ENCODE measurements around the gene TMED6.
"Not testable (repeated sequence)": the region's sequence is repeated elsewhere in the genome, so short reads cannot be mapped to it uniquely, and the experiment has no call there.

TMED6 gene

GRCh38 chr16:69306031-69306430 lies 45.6 kb downstream of the TMED6 start:
- Mint-ChIP-seq H3K9me3 (no peaks in the 10 kb centered on the region), H3K4me3 (no peak overlapping the region), H3K27ac (no peak overlapping the region), H3K27me3 (no peaks in the 10 kb centered on the region), H3K36me3 (peaks cover 4% of the 10 kb centered on the region), H3K4me1 (no peaks in the 10 kb centered on the region)
- no peak for ATAC-seq

GRCh38 chr16:69302301-69302700 lies 49.3 kb downstream of the TMED6 start:
- no peak for ATAC-seq
- Mint-ChIP-seq H3K36me3 (peaks cover 11% of the 10 kb centered on the region), H3K4me3 (no peak overlapping the region), H3K27ac (no peak overlapping the region), H3K9me3 (no peaks in the 10 kb centered on the region), H3K4me1 (no peaks in the 10 kb centered on the region), H3K27me3 (no peaks in the 10 kb centered on the region)

- Mint-ChIP-seq H3K27ac (no peak overlapping the region), H3K4me3 (no peak overlapping the region), H3K4me1 (no peaks in the 10 kb centered on the region), H3K27me3 (no peaks in the 10 kb centered on the region), H3K9me3 (no peaks in the 10 kb centered on the region), H3K36me3 (peaks cover 11% of the 10 kb centered on the region)
- no peak for ATAC-seq
Measured at GRCh38 chr16:69301861-69302260, 49.7 kb downstream of the TMED6 start.

- Mint-ChIP-seq H3K4me1 (no peaks in the 10 kb centered on the region), H3K27ac (no peak overlapping the region), H3K27me3 (no peaks in the 10 kb centered on the region), H3K36me3 (peaks cover 11% of the 10 kb centered on the region), H3K4me3 (no peak overlapping the region), H3K9me3 (no peaks in the 10 kb centered on the region)
- no peak for ATAC-seq
Measured at GRCh38 chr16:69301187-69301586, 50.4 kb downstream of the TMED6 start.

GRCh38 chr16:69298261-69298660 lies 53.3 kb downstream of the TMED6 start:
- H3K27ac Mint-ChIP-seq: no peak overlapping the region
- ATAC-seq: no peak
- H3K4me1 Mint-ChIP-seq: no peaks in the 10 kb centered on the region
- H3K4me3 Mint-ChIP-seq: no peak overlapping the region
- no peaks in the 10 kb centered on the region for H3K9me3 Mint-ChIP-seq
- no peaks in the 10 kb centered on the region for H3K27me3 Mint-ChIP-seq
- H3K36me3 Mint-ChIP-seq: peaks cover 11% of the 10 kb centered on the region

- not testable (repeated sequence) for H3K27me3 Mint-ChIP-seq, H3K4me1 Mint-ChIP-seq, H3K27ac Mint-ChIP-seq, H3K4me3 Mint-ChIP-seq, ATAC-seq, H3K9me3 Mint-ChIP-seq
- H3K36me3 Mint-ChIP-seq: peaks cover 11% of the 10 kb centered on the region
Measured at GRCh38 chr16:69296771-69297170, 54.8 kb downstream of the TMED6 start.

DNA sequence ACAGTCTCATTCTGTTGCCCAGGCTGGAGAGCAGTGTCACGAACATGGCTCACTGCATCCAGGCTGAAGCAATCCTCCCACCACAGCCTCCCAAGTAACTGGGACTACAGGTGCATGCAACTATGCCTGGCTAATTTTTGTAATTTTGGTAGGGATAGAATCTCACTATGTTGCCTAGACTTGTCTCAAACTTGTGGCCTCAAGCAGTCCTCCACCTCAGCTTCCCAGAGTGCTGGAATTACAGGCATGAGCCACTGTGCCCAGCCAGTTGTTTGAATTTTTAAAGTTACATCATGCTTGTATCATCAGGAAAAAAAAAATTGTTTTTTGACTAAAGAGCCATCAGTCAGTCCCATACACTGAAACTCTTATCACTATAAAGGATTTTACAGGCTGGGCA lies 57.5 kb downstream of the TMED6 start:
- Mint-ChIP-seq H3K4me3 (no peak overlapping the region), H3K36me3 (no peaks in the 10 kb centered on the region)

DNA sequence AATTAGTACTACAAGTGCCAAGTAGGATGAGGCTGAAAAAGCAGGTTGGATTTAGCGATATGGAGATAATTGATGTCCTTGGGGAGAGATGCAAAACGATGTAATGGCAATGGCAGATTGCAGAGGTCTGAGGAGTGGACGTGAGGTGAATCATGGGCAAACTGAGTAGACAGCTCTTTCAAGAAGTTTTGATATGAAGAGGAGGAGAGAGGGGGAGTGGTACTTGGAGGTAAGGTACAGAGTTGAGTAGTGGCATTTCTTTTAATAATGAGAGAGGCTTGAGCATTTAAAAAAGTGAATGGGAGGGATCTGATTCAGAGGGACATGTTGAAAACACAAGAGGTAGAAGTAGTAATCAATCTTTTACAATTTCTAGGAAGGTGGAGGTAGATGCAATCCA lies 58.2 kb downstream of the TMED6 start:
- H3K36me3 Mint-ChIP-seq: no peaks in the 10 kb centered on the region
- H3K27ac Mint-ChIP-seq: no peak overlapping the region
- no peaks in the 10 kb centered on the region for H3K4me1 Mint-ChIP-seq
- no peak for ATAC-seq
- H3K4me3 Mint-ChIP-seq: no peak overlapping the region
- H3K27me3 Mint-ChIP-seq: no peaks in the 10 kb centered on the region
- no peaks in the 10 kb centered on the region for H3K9me3 Mint-ChIP-seq

More for the DNA sequence above, 57.5 kb downstream of the TMED6 start:
- Mint-ChIP-seq H3K27me3 (no peaks in the 10 kb centered on the region), H3K9me3 (no peaks in the 10 kb centered on the region), H3K27ac (no peak overlapping the region), H3K4me1 (no peaks in the 10 kb centered on the region)
- no peak for ATAC-seq
